Measurements from ENCODE around the gene SEC14L5.

DNA sequence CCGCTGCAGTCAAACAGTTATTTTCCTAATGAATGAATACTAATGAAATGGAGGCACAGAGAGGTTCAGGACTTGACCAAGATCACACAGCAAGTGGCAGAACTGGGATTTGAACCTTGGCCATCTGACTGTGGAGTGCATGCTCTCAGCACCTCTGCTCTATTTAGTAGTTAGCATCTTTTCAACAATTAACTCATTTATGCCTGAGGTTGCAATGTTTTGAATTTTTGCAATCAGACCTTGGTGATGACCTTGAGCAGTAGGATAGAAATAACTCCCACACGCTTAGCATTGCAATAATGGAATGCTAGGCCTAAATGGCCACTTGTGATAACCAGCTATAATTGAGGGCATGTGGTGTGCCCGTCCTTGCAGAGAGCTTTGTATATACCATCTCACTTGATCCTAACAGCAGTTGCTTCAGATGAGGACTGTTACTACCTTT is 44.6 kb downstream of the SEC14L5 start:
- TF ChIP-seq POLR2AphosphoS5 (IDR thresholded peaks at IDR 0.05; ENCODE audit: low read depth, low read length), result no peak
- TF ChIP-seq POLR2A (IDR thresholded peaks at IDR 0.05; ENCODE audit: low read depth, low read length), result no peak
